C4-2B (cell line): ENCODE data around the gene GNB1.

ENCODE experiments used
- CTCF ChIP-seq: fragments of 450-650 bp; conservative IDR thresholded peaks from 2 replicates; pipeline ENCODE4 v1.5.1; 2017; ENCODE audit warnings: mild to moderate bottlenecking
- ZFX ChIP-seq: fragments of 450-650 bp; IDR thresholded peaks from 2 replicates; pipeline ENCODE4 v1.6.1; 2017

- TF ChIP-seq CTCF = no peak
- TF ChIP-seq ZFX = no peak
These were observed 34.8 kb upstream of the GNB1 start for GRCh38 chr1:1925437-1926345.
